ENCODE results near the gene ATP6AP1. TPM values are rescaled to one million over a fixed set of nuclear protein-coding genes. Genes with fewer than 3 reads are reported as not detected.

ATP6AP1 gene
- total and polyA plus RNA-seq, 10 donors, result 34.2 to 127 (median 82.0) TPM

DNA sequence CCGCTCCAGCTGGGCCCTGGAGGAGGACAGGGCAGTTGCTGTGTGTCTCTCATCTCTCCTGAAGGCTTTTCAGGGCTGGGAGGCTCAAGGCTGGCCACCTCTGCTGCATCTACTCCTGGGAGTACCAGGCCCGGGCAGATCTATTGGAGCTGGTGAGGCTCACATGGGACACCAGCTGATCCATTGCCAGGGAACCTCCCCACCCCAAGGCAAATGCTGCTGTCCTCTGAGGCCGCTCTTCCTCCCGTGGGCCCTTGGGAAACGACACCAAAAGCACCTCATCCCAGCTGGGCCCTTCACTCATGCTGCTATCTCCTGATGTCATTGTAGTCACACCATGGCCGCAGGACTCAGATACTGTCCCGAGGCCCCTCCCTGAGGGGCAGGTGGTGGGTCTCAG, 54.3 kb downstream of the ATP6AP1 start:
- Histone ChIP-seq H3K4me1 (peaks cover 0 to 51% (median 34%) of the 10 kb centered on the region in 6 donors), H3K36me3 (peaks cover 0 to 26% (median 0%) of the 10 kb centered on the region in 6 donors), H3K27ac (no peak overlapping the region), H3K9me3 (no peaks in the 10 kb centered on the region), H3K27me3 (replicated peaks in 1 of 7) (no peaks in the 10 kb centered on the region), H3K4me3 (no peak overlapping the region)
- no peak for TF ChIP-seq POLR2AphosphoS5 (IDR thresholded peaks at IDR 0.05)
- TF ChIP-seq, protein P1, sequence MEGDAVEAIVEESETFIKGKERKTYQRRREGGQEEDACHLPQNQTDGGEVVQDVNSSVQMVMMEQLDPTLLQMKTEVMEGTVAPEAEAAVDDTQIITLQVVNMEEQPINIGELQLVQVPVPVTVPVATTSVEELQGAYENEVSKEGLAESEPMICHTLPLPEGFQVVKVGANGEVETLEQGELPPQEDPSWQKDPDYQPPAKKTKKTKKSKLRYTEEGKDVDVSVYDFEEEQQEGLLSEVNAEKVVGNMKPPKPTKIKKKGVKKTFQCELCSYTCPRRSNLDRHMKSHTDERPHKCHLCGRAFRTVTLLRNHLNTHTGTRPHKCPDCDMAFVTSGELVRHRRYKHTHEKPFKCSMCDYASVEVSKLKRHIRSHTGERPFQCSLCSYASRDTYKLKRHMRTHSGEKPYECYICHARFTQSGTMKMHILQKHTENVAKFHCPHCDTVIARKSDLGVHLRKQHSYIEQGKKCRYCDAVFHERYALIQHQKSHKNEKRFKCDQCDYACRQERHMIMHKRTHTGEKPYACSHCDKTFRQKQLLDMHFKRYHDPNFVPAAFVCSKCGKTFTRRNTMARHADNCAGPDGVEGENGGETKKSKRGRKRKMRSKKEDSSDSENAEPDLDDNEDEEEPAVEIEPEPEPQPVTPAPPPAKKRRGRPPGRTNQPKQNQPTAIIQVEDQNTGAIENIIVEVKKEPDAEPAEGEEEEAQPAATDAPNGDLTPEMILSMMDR (IDR thresholded peaks at IDR 0.05 in 8 of 11, conservative IDR thresholded peaks at IDR 0.05 in 3 of 11), result no peak
- TF ChIP-seq POLR2A (IDR thresholded peaks at IDR 0.05), result no peak
- intact Hi-C loops (cut with DNase I; ENCODE audit: low total_unique reads), result no loop called here
- 83 to 88% (median 84%) methylated on average over 1 to 7 of the region's 7 CpGs for WGBS, 5 donors
- no peak for DNase-seq

DNA sequence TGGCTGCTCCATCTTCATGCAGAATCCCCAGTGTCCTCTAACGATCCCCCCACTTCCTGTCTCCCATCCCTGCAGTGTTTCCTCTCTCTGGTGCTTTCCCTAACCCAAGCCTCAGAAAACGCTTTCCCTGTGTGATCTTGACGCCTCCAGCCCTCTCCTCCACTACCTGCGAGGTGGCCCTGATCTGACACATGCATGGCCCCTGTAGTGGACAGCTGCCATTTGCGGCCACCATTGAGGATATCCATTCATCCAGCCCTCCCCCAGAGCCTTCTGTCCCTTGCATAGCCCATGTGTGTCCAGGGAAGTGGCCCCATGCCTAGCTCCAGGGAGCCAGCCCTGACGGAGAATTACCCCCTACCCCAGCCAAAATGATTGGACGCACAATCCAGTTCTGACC, 54.8 kb downstream of the ATP6AP1 start:
- Histone ChIP-seq H3K4me3 (no peak overlapping the region), H3K4me1 (peaks cover 0 to 50% (median 32%) of the 10 kb centered on the region in 6 donors), H3K27ac (no peak overlapping the region), H3K27me3 (replicated peaks in 1 of 7) (no peaks in the 10 kb centered on the region), H3K36me3 (peaks cover 0 to 32% (median 0%) of the 10 kb centered on the region in 6 donors), H3K9me3 (no peaks in the 10 kb centered on the region)
- TF ChIP-seq, protein P1 (IDR thresholded peaks at IDR 0.05 in 8 of 11, conservative IDR thresholded peaks at IDR 0.05 in 3 of 11), result no peak
- intact Hi-C loops (cut with DNase I; ENCODE audit: low total_unique reads), result no loop called here
- no peak for DNase-seq
- WGBS, 5 donors, result 60 to 84% (median 78%) methylated on average over 7 of the region's 7 CpGs

DNA sequence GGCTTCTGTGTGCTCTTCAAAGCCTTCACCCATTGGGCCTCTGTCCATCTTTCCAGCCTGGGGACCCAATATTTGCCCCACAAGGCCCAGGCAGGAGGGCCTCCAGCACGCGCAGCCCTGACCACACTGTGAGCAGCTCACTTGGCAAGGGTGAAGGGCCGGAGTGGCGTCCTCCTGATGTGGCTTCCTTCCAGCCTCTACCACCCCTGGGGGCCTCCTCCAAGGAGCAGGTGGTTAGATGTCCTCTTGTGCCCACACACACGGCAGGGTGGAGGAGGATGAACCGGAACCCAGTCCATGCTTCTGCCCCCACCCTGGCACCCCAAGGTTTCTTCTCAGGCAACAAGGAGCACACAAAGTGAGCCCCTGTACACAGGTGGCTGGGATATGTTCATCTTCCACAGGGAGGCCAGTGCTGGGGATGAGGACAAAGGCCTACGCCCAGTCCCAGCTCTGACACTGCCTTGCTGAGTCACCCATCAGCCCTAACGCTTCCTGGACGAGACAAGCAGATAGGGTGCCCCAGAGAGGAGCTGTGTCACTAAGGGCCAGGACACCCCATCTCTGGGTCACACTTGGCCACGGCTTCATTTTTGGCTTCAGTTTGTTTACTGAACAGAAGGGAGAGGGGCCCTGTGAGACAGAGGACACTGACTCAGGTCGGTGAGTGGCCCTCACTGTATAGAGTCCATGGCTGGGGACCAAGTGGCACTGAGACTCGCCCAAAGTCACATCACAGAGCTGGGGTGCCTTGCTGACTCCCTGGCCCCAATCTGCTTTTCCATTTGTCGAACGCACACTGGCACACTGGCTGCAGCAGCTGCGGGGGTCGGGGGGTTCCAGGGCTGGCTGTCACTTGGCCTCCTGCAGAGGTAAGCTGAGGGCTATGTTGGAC, 56.0 kb downstream of the ATP6AP1 start:
- peak; percentile 61 for DNase-seq
- Histone ChIP-seq H3K9me3 (no peaks in the 10 kb centered on the region), H3K27ac (peak overlapping the region in 1 of 8 donors; percentile 90), H3K4me3 (peak overlapping the region in 1 of 8 donors; percentile 91), H3K36me3 (peaks cover 0 to 36% (median 0%) of the 10 kb centered on the region in 6 donors), H3K4me1 (peaks cover 0 to 56% (median 38%) of the 10 kb centered on the region in 6 donors), H3K27me3 (replicated peaks in 1 of 7) (no peaks in the 10 kb centered on the region)
- intact Hi-C loops (cut with DNase I; ENCODE audit: low total_unique reads), result no loop called here
- 77 to 93% (median 81%) methylated on average over 8 to 16 of the region's 16 CpGs for WGBS, 5 donors
- TF ChIP-seq POLR2A (IDR thresholded peaks at IDR 0.05) (no peak), POLR2AphosphoS5 (IDR thresholded peaks at IDR 0.05) (no peak)

DNA sequence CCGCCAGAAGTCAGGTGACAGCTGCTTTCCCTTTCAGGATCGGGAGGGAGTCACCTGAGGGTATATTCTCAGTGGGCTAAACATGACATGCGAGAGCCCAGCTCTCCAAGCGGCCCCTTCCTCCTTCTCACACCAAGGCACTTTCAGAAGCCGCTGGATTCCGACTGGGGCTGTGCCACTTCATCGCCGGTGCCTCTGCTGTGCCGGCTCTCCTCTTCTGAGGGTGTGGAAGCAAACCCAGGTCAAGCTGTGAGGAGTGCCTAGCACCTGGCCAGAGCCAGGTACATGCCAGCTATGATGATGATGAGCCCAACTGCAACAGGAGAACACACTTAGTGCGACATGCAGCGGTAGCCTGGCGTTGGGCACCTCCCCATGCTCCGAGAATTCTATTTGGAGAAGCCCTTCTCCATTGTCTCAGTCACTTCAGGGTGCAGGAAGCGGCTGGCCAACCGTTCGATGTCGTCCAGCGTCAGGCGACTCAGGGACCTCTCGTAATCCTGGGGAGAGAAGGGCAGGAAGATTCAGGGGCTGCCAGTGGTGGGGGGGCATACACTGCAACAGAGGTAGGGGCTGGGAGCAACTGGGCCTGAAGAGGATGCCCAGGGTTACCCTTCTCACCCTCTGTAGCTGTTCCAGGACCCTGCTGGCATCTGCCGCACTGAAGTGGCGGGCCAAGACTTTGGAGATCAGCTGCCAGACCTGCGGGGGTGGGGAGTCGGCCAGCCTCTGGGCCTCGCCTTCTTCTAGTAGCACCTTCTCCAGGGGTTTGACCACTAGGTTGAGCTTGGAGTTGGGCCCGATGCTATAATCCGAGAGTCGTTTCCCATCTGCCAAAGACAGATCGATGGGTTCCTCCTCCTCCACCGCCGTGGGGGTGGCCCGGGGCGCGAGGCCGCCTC, 56.9 kb downstream of the ATP6AP1 start:
- peak overlapping the region; percentile 62 to 91 (median 72) for H3K4me3 ChIP-seq
- peaks cover 0 to 56% (median 39%) of the 10 kb centered on the region in 6 donors for H3K4me1 ChIP-seq
- no peak for TF ChIP-seq POLR2AphosphoS5 (IDR thresholded peaks at IDR 0.05)
- TF ChIP-seq, protein P1 (IDR thresholded peaks at IDR 0.05 in 8 of 11, conservative IDR thresholded peaks at IDR 0.05 in 3 of 11), result no peak
- no peaks in the 10 kb centered on the region for H3K27me3 ChIP-seq (replicated peaks in 1 of 7)
- WGBS, 5 donors, result 46 to 92% (median 62%) methylated on average over 2 to 35 of the region's 35 CpGs
- peak; percentile 72 for DNase-seq
- intact Hi-C loops (cut with DNase I; ENCODE audit: low total_unique reads), result no loop called here
- H3K9me3 ChIP-seq, result no peaks in the 10 kb centered on the region
- H3K27ac ChIP-seq, result peak overlapping the region; percentile 63 to 92 (median 86)
- peaks cover 0 to 36% (median 0%) of the 10 kb centered on the region in 6 donors for H3K36me3 ChIP-seq
